Adrenal gland (tissue), 5 donors: Measurements from ENCODE around the gene RASL10A.
A peak's percentile ranks its signal among the peaks of the same experiment; 100 is the strongest.

ENCODE experiments used
- CTCF ChIP-seq, 6 experiments: fragments of 450-650 bp in 4 of 6; fragments of 200-600 bp in 2 of 6; sonication (generic) in 1 of 6; IDR thresholded peaks; 1 replicate in 5 of 6; 2 replicates in 1 of 6; pipeline versions ENCODE4 v1.5.1 to v1.8.0; 2016 to 2021; ENCODE audit warnings: antibody characterized with exemption in 6 of 6, mild to moderate bottlenecking in 2 of 6, moderate library complexity in 1 of 6
- POLR2A ChIP-seq, 2 donors: fragments of 450-650 bp; IDR thresholded peaks; one replicate each; pipeline ENCODE4 v1.6.1; 2017; ENCODE audit warnings: antibody characterized with exemption in 2 of 2, mild to moderate bottlenecking in 2 of 2, moderate library complexity in 1 of 2
- donor health status: DM: no; HTN: no; CAD: no.

GRCh38 chr22:29267858-29268510, 47.5 kb downstream of the RASL10A start, which contains the start of the genes EWSR1 and RHBDD3:
- TF ChIP-seq CTCF (IDR thresholded peaks at IDR 0.05) (no peak), POLR2A (IDR thresholded peaks at IDR 0.05) (peak; percentile 74 to 95)
